ENCODE measurements around the gene PLXDC2. TPM values are rescaled to one million over a fixed set of nuclear protein-coding genes. Genes with fewer than 3 reads are reported as not detected.

The PLXDC2 gene
- total RNA-seq, 1 donor from 2014 or later, result 79.2 TPM

DNA sequence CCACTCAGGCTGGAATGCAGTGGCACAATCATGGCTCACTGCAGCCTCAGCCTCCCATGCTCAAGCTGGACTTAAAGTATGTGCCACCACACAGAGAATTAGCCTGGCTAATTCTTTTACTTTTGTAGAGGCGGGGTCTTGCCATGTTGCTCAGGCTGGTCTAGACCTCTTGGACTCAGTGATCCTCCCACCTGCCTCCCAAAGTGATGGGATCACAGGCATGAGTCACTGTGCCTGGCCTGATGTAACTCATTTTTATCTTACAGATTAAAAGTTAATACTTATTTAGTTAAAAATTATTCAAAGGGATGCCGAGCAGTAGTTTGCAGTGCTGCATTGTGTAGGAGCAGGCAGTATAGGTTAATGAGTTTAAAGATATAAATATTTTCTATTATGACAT lies 12.6 kb upstream of the PLXDC2 start:
- no peak for DNase-seq (ENCODE audit: extremely low spot score, unreplicated experiment)
- Mint-ChIP-seq H3K4me1 (ENCODE audit: unreplicated experiment) (no peaks in the 10 kb centered on the region), H3K4me3 (no peak overlapping the region)

DNA sequence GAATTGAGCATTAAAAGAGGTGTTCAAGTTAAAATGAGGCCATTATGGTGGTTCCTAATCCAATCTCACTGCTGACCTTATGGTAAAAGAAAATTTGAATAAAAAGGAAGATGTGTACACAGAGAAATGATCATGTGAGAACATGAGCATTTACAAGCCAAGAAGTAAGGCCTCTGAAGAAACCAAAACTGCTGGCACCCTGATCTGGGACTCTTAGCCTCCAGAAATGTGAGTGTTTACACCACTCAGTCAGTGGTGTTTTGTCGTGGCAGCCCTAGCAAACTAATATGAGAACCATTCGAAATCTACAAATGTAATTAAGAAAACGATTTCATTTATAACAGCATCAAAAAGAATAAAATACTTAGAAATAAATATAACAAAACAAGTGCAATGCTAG lies 6.8 kb upstream of the PLXDC2 start:
- DNase-seq (ENCODE audit: extremely low spot score, unreplicated experiment), result no peak
- H3K27ac Mint-ChIP-seq, result no peak overlapping the region
- H3K4me3 Mint-ChIP-seq, result no peak overlapping the region
- H3K9me3 Mint-ChIP-seq, result peaks cover 9% of the 10 kb centered on the region
- H3K4me1 Mint-ChIP-seq (ENCODE audit: unreplicated experiment), result peaks cover 7% of the 10 kb centered on the region
- no peaks in the 10 kb centered on the region for H3K27me3 Mint-ChIP-seq
- TF ChIP-seq, protein P1, sequence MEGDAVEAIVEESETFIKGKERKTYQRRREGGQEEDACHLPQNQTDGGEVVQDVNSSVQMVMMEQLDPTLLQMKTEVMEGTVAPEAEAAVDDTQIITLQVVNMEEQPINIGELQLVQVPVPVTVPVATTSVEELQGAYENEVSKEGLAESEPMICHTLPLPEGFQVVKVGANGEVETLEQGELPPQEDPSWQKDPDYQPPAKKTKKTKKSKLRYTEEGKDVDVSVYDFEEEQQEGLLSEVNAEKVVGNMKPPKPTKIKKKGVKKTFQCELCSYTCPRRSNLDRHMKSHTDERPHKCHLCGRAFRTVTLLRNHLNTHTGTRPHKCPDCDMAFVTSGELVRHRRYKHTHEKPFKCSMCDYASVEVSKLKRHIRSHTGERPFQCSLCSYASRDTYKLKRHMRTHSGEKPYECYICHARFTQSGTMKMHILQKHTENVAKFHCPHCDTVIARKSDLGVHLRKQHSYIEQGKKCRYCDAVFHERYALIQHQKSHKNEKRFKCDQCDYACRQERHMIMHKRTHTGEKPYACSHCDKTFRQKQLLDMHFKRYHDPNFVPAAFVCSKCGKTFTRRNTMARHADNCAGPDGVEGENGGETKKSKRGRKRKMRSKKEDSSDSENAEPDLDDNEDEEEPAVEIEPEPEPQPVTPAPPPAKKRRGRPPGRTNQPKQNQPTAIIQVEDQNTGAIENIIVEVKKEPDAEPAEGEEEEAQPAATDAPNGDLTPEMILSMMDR (conservative IDR thresholded peaks at IDR 0.05), result no peak
- H3K36me3 Mint-ChIP-seq, result peaks cover 4% of the 10 kb centered on the region

More for the DNA sequence above, 12.6 kb upstream of the PLXDC2 start:
- peaks cover 15% of the 10 kb centered on the region for H3K9me3 Mint-ChIP-seq
- H3K36me3 Mint-ChIP-seq, result peaks cover 2% of the 10 kb centered on the region
- no peak overlapping the region for H3K27ac Mint-ChIP-seq
- TF ChIP-seq, protein P1 (conservative IDR thresholded peaks at IDR 0.05), result no peak
- H3K27me3 Mint-ChIP-seq, result no peaks in the 10 kb centered on the region

DNA sequence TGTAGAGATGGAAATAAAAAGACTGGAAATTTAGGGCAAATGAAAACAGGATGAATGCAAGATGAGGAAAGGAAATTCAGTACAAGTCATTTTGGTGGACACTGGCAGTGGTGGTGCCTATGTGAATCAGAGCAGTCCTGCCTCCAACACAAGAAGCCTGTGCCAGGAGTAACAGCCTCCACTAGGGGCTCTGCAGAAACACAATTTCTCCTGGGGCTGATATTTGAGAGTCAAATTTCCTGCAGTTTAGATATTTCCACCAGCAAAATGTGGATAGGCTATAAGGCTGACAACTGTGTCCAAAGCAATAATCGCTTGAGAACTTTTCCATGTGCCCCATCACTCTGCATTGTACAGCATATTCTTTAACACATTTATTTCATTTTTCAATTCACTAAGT lies 4.7 kb upstream of the PLXDC2 start:
- Mint-ChIP-seq H3K4me1 (ENCODE audit: unreplicated experiment) (peaks cover 7% of the 10 kb centered on the region), H3K27me3 (no peaks in the 10 kb centered on the region), H3K9me3 (peaks cover 4% of the 10 kb centered on the region), H3K36me3 (peaks cover 4% of the 10 kb centered on the region), H3K4me3 (no peak overlapping the region), H3K27ac (no peak overlapping the region)
- TF ChIP-seq, protein P1 (conservative IDR thresholded peaks at IDR 0.05), result peak; percentile 71
- DNase-seq (ENCODE audit: extremely low spot score, unreplicated experiment), result no peak

DNA sequence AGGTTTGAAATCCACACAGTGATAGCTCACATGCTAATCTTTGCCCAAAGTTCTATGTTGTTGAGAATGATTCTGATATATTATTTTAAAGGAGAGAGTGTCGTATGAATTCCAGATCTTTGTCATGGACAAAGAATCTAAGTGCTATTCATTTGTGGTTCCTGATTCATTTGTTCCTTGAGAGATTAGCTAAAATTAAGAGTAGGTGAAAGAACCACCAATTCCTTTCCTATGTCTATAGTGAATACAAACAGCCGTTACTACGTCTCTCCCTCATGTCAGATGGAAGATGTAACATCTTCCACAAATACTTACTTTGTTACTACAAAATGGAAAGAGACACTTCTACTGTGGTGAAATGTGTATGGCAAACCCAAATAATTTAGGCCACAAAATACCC lies 3.3 kb upstream of the PLXDC2 start:
- Mint-ChIP-seq H3K9me3 (peaks cover 4% of the 10 kb centered on the region), H3K36me3 (peaks cover 4% of the 10 kb centered on the region), H3K4me3 (no peak overlapping the region), H3K27ac (no peak overlapping the region), H3K27me3 (no peaks in the 10 kb centered on the region), H3K4me1 (ENCODE audit: unreplicated experiment) (peaks cover 7% of the 10 kb centered on the region)
- TF ChIP-seq, protein P1 (conservative IDR thresholded peaks at IDR 0.05), result no peak
- no peak for DNase-seq (ENCODE audit: extremely low spot score, unreplicated experiment)

DNA sequence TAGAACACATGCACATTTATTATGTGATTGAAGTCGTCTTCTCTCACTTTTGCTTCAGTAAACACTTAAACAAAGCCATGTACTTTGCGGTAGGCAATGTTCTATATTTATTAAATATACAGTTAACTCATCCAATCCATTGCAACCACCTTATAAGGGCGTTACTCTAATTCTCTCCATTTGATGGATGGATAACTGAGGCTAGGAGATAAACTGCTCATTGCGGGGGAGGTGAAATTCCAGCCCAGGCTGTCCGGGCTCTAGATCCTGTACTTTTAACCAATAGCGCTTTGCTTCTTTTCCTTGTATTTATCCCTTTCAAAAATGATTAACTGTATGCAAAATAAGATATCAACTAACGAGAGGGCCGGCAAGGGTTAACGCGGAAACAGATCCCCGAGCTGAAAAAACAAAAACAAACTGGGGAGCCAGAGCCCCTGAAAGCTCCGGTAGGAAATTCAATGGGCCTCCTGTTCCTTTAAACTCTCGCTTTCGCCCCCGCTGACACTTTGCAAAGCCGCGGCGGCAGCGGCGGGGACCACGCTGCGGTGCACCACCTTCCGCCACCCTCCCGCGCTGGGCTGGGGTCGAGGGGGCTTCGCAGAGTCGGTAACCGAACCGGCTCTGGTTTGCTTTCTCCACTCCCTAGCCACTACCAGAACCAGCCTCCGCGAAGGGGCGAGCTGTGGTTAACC lies 1.0 kb upstream of the PLXDC2 start:
- peaks cover 7% of the 10 kb centered on the region for H3K36me3 Mint-ChIP-seq
- TF ChIP-seq, protein P1 (conservative IDR thresholded peaks at IDR 0.05), result no peak
- DNase-seq (ENCODE audit: extremely low spot score, unreplicated experiment), result peak; percentile 79
- H3K4me3 Mint-ChIP-seq, result peak overlapping the region; percentile 88
- H3K27me3 Mint-ChIP-seq, result no peaks in the 10 kb centered on the region
- peaks cover 16% of the 10 kb centered on the region for H3K4me1 Mint-ChIP-seq (ENCODE audit: unreplicated experiment)
- H3K27ac Mint-ChIP-seq, result peak overlapping the region; percentile 73
- no peaks in the 10 kb centered on the region for H3K9me3 Mint-ChIP-seq
